Measurements from ENCODE around the gene NOL4L.

Gene NOL4L

DNA sequence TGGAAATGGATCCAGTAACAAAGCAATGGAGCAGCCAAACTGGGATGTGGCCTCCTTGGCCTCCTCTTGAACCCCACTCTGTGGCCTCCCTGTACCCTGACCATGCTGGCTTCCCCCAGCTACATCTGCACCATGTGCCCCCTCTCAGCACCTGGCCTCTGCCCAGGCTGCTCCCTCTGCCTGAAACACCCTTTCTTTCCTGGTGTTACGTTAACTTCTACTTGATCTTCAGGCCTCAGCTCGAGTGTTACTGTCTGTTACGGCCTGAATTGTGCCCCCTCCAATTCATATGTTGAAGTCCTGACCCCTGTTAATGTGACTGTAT lies 30.2 kb downstream of the NOL4L start:
- TF ChIP-seq, protein P1, sequence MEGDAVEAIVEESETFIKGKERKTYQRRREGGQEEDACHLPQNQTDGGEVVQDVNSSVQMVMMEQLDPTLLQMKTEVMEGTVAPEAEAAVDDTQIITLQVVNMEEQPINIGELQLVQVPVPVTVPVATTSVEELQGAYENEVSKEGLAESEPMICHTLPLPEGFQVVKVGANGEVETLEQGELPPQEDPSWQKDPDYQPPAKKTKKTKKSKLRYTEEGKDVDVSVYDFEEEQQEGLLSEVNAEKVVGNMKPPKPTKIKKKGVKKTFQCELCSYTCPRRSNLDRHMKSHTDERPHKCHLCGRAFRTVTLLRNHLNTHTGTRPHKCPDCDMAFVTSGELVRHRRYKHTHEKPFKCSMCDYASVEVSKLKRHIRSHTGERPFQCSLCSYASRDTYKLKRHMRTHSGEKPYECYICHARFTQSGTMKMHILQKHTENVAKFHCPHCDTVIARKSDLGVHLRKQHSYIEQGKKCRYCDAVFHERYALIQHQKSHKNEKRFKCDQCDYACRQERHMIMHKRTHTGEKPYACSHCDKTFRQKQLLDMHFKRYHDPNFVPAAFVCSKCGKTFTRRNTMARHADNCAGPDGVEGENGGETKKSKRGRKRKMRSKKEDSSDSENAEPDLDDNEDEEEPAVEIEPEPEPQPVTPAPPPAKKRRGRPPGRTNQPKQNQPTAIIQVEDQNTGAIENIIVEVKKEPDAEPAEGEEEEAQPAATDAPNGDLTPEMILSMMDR (IDR thresholded peaks at IDR 0.05; ENCODE audit: insufficient read depth, low read depth, low read length, missing control alignments) = no peak
- no peak for DNase-seq (ENCODE audit: low read depth)
- H3K4me3 ChIP-seq (ENCODE audit: low read depth, low read length) = no peak overlapping the region

DNA sequence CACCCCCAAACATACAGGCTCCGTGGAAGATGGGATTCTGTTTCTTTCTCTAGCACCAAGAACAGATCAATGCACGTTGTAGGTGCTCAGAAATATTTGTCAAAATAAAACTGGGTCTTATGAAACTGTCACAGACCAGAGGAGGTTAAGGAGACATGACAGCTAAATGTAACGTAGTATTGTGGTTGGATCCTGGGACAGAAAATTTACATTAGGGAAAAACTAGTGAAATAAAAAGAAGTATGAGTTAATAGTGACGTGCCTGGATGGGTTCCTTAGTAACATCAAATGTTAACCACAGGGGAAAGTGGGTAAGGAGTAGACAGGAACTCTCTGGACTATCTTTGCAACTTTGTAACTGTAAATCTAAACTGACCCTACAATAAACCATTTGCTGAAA lies 31.5 kb downstream of the NOL4L start:
- no peak for DNase-seq (ENCODE audit: low read depth)
- TF ChIP-seq, protein P1 (IDR thresholded peaks at IDR 0.05; ENCODE audit: insufficient read depth, low read depth, low read length, missing control alignments) = no peak
- no peak overlapping the region for H3K4me3 ChIP-seq (ENCODE audit: low read depth, low read length)

- TF ChIP-seq, protein P1 (IDR thresholded peaks at IDR 0.05; ENCODE audit: insufficient read depth, low read depth, low read length, missing control alignments) = no peak
- DNase-seq (ENCODE audit: low read depth) = no peak
- no peak overlapping the region for H3K4me3 ChIP-seq (ENCODE audit: low read depth, low read length)
Observed at GRCh38 chr20:32551693-32552092, 33.4 kb downstream of the NOL4L start.

- DNase-seq (ENCODE audit: low read depth) = no peak
Observed at GRCh38 chr20:32549842-32550241, 35.3 kb downstream of the NOL4L start.

GRCh38 chr20:32547753-32548034 lies 37.4 kb downstream of the NOL4L start:
- DNase-seq (ENCODE audit: low read depth) = no peak
- H3K4me3 ChIP-seq (ENCODE audit: low read depth, low read length) = no peak overlapping the region
- TF ChIP-seq, protein P1 (IDR thresholded peaks at IDR 0.05; ENCODE audit: insufficient read depth, low read depth, low read length, missing control alignments) = no peak

More at GRCh38 chr20:32549842-32550241, 35.3 kb downstream of the NOL4L start:
- H3K4me3 ChIP-seq (ENCODE audit: low read depth, low read length) = no peak overlapping the region
- TF ChIP-seq, protein P1 (IDR thresholded peaks at IDR 0.05; ENCODE audit: insufficient read depth, low read depth, low read length, missing control alignments) = no peak

- DNase-seq (ENCODE audit: low read depth) = no peak
- H3K4me3 ChIP-seq (ENCODE audit: low read depth, low read length) = no peak overlapping the region
- TF ChIP-seq, protein P1 (IDR thresholded peaks at IDR 0.05; ENCODE audit: insufficient read depth, low read depth, low read length, missing control alignments) = no peak
Observed at GRCh38 chr20:32546918-32547752, 38.0 kb downstream of the NOL4L start.
